HG02642 (cell line): ENCODE data around the gene RIMS4.
"Not testable (repeated sequence)": the region's sequence is repeated elsewhere in the genome, so short reads cannot be mapped to it uniquely, and the experiment has no call there.

Source experiments
- ATAC-seq: cut with Tn5 transposase; IDR thresholded peaks from one replicate; pipeline ENCODE4 v1.9.1; 2021; ENCODE audit warnings: mild to moderate bottlenecking; ENCODE audit not compliant: unreplicated experiment, poor library complexity

Gene RIMS4

DNA sequence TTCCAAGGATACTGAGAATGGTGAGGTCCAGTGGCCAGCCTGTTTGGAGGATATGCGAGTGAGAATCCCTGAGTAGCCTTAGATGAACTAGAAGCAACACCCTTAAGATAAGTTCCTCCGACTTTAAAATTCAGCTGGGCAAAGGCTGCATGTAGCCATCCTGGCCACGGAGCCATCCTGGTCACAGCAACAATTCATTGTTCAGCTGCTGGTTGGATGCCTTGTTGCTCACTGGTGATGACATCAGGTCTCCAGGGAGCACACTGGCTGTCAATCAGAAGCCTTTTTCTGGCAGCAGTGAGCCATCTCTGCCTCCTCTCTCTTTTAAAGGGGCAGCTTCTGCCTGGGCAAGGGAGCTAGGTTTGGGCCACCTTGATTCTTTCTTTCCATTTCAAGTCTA, 22.4 kb upstream of the RIMS4 start:
- no peak for ATAC-seq

DNA sequence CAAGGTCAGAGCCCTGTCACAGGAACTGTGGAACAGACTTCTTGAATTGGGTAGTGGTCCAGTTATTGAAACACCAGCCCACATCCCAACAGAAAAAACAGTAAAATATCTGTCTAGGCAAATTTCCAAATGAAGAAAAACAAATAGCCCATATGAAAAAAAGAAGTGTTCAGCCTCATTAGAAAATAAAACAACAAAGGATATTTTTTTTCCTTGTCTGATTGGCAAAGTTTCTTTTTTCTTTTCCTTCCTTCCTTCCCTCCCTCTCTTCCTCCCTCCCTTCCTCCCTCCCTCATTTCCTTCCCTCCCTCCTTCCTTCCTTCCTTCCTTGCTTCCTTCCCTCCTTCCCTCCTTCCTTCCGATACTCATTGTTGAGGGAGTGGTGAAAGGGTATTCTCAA, 20.6 kb upstream of the RIMS4 start:
- no peak for ATAC-seq

DNA sequence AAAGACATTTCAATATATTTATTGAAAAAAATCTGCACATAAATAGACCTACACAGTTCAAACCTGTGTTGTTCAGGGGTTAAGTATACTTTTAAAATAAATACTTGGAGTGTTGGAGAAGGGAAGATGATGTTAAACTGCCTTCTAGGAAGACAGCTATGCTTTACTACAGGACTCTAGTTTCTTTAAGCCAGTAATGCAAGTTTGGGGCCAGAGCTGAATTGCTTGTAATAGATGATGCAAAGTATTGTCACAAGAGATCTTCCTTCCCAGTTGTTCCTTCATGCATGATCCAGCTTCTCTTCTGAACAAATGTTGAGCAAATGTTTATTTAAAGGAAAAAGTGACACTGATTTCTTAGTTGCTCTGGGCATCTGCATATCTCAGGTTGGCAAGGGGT, 20.2 kb upstream of the RIMS4 start:
- ATAC-seq = no peak

DNA sequence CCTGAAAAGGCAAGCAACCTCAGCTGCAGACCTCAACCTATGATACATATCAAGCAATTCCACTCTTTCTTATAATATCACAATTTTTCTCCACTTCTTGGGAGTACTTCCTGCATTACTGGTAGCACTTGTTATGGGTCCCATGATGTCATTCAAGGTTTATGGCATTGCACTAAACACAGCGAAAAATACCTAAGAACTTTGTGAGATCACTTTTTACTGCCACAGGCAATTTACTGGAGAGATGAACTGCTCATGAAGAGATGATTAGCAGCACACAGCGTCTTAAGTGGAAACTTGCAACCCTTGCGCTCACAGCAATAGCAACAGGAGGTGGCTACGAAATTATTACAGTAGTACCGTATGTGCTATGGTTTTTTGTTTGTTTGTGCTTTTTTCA, 19.3 kb upstream of the RIMS4 start:
- ATAC-seq = no peak

DNA sequence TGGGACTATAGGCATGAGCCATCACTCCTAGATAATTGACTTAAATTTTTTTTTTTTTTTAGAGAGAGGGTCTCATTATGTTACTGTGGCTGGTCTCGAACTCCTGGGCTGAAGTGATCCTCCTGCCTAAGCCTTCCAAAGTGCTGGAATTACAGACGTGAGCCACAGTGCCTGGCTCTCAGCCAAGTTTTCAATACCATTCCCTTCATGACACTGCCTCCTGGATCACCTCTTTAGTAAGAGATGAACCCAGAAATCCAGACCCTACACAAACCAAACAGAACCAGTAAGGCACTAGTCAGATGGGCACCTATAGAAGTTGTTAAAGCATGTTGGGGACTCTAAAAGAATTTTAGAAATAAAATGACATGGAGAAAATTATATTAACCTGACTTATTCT, 18.3 kb upstream of the RIMS4 start:
- ATAC-seq = no peak

DNA sequence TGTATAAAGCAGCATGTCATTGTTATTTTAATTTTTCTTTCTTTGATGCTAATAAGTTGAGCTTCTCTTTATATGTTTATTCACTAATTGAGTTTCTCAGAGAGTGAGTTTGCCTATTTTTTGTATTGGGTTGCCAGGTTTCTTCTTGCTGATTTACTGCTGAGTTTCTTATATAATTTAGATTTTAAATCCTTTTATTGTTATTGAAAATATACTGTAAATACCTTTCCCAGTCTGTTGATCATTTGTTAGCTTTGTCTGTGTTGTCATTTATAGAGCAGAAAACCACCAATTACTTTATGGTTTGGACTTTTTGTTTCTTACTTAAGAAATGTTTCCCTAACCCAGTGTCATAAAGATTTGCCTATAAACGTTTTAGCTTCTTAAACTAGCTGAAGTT, 17.1 kb upstream of the RIMS4 start:
- ATAC-seq = no peak

DNA sequence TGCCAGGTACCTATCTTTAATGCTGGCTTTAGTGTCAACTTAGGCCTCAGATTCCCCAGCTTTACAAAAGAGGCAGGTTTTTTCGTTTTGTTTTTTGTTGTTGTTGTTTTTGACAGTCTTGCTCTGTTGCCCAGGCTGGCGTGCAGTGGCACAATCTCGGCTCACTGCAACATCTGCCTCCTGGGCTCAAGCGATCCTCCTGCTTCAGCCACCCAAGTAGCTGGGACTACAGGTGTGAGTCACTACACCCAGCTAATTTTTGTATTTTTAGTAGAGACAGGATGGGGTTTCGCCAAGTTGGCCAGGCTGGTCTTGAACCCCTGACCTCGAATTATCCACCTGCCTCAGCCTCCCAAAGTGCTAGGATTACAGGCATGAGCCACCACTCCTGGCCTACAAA, 11.2 kb upstream of the RIMS4 start:
- ATAC-seq = not testable (repeated sequence)

DNA sequence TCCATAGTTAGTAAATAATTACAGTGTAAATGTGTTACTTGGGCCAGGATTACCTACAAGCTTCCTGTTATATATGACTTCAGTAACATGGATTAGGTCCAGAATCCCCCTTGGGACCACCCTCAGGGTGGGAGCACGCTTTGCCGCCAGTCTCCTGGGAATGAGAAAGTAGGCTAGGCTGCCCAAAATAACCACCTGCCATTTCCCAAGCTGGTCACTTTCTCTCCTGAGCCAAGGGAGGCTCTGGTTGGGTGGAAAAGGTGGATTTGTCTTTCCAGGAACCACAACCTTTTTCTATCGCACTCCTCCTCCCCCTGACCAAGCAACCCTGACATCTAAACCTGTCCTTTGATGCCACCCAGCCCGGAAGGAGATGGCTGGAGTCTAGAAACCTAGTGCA, 9.6 kb upstream of the RIMS4 start:
- no peak for ATAC-seq

DNA sequence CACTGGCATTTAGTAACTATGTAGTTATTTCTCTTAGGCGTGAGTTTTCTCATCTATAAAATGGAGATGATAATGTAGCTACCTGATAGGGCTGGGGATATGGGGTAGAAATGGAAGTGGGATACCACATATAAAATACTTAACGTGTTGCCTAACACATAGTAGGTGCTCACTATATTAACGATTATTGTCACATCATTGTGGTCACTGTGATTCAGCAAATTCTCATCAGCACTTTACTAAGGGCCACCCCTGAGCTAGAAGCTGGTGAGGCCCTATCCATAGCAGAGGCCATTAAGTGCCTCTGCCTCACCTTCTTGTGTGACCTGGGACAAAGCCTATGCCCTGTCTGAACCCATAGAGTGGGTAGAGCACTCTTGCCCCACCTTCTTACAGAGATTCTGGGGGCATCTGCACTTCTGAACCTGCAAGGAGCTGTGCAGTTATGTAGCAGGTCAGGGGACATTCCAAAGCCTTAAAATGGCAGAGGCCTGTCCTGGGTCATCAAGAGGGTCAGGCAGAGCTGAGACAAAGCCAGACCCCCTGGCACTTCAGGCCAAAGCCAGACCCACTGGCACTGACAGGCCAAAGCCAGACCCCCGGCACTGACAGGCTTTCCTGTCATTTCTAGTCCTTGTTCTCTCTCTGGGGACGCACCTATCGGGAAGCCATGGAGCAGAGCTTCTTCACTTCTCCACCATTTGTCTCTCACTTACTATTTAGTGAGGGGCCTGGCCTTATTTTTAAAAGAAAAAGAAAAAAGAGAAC, 7.0 kb upstream of the RIMS4 start:
- no peak for ATAC-seq

DNA sequence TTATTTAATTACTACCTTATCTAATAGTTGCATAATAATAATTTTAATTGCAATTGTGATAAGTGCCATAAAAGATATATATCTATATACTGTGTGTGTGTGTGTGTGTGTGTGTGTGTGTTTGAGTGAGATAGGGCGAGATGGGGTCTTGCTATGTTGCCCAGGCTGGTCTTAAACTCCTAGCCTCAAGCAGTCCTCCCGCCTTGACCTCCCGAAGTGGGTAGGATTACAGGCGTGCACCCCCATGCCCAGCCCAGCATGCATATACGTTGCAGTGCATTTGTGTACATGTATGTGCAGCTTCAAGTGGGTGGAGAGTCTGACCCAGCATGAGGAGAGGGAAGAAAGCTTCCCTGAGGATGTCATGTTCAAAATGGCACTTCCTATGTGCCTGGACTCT, 4.6 kb upstream of the RIMS4 start:
- no peak for ATAC-seq

DNA sequence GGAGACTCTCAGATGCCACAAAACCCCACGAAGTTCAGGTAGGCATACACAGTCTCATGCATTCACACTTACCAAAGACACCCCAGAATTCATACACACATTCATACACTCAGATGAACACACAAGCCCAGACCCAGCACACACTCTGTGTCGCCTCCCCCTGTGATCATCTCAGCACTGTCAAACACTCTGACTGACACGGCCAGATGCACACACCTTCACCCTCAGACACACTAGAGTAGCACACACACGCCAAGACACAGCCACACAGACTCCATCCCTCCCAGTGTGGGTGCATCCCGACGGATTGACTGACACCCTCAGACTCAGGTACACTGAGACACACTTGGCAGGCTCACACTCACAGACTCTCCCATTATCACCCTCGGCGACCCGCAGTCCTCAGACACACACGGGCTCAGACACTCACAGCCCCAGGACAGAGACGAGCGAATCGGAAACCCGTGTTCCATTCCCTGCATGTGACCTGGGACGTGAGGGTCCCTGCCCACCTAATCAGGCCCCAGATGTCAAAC, 872 bp upstream of the RIMS4 start:
- ATAC-seq = no peak

DNA sequence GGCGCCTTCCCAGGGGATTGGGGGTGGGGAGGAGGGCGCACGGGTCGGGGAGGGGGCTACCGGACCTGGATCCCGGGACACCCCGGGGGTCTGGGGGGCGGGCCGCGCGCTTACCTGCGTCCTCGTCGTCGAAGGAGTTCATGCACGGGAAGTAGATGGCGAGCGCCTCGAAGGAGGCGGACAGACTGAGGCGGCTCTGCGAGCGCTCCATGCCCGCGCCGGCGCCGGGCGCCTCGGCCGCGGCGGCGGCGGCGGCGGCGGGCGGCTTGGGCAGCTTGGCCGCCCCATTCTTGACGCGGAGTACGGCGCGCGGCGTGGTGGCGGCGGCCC, 320 bp downstream of the RIMS4 start:
- no peak for ATAC-seq

DNA sequence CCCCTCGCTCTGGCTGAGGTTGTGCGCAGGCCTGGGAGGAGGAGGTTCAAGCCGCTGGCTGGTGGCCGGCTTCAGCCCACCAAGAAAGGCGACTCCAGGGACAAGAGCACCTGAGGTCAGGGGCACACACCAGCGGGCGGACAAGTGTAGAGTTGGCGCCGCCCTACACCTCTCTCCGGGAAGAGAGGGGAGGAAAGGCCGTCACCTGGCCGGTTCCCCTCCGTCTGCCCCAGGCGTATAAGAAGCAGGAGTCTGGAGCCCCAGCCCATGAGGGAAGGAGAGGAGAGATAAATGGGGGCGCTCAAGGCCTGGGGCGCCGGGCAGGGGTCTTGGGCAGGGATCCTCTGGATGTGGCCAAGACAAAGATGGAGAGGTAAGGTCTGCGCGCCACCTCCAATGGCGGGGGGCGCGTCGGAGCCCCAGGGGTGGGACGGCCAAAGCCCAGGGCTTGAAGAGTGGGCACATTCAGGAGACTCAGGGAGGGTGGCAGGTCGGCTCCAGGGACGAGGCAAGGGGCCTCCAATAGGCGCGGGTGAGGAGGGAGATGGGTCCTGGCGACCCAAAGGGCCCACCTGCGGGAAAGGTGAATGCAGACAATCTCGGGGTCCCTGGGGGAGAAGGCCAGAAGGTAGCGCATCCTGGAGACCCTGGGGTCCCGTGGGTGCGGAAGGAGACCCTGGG, 826 bp downstream of the RIMS4 start:
- no peak for ATAC-seq

DNA sequence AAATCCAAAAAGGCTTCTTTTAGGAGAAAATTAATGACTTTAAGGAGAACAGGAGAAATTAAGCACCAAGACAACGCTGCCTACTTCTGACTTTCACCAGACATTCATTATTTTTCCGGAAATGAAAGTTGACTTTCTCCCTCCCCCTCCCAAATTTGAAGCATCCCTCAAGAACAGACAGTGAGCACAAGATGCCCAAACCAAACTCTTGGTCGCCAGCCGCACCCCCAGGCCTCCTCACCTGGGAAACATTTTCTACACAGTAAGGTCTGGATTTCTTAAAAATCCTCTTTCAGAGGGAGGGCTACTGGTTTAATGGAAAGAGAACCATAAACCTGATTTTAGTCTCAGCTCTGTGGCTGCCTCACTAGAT, 2.7 kb downstream of the RIMS4 start:
- no peak for ATAC-seq

DNA sequence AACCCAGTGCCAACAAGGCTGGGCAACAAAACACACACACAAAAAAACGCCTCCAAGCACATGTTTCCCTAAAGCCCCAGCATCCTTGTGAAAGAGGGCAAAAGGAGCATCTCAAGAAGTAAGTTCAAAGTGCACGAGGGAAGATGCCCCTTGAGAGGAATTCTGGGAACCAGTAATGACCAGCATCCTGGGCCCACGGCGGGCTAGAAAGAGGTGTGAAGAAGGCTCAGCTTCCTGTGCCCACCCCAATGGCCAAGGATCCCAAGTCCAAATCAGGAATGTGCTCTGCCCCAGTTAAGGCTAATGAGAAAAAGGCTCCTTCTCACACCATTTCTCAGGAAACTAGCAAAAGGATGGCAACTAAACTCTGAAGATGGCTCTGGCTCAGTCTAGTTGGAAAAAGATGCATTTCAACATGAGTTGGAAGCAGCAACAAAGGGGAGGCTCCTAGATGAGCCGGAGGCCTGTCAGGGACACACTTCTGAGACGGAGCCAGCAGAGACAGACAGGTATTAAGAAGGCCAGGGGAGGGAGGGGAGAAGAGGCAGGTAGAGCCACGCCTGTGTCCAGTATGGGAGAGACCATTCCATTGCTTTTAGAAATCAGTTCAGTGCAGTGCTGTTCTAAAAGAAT, 3.2 kb downstream of the RIMS4 start:
- no peak for ATAC-seq

DNA sequence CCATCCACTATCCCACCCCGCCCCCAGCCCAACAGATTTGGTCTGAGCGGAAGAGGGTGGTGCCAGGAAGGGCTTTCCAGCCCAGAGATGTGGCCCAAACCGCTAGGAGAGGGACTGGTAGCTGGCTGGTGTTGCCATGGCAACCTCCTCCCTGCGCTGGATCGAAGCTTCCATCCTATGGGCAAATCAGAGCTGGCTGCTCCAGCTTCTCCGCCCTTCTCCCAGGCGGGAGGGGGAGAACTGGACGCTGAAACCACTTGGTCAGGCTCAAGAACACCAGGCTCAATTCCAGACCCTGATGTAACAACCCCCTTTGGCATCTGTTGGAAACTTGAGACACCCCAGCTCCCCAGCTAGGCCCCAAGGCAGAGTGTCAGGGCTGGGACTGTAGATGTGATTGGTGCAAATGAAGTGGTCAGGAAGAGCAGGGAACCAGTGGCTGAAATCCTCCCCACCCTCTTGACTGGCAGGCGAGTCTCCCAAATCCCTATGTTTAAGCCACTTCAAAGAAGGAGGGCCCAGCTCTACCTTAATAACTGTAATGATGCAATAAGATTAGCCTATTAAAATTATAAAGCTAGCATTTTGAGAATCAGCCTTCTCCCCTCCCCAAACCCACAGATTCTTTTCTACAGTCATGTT, 4.2 kb downstream of the RIMS4 start:
- no peak for ATAC-seq

DNA sequence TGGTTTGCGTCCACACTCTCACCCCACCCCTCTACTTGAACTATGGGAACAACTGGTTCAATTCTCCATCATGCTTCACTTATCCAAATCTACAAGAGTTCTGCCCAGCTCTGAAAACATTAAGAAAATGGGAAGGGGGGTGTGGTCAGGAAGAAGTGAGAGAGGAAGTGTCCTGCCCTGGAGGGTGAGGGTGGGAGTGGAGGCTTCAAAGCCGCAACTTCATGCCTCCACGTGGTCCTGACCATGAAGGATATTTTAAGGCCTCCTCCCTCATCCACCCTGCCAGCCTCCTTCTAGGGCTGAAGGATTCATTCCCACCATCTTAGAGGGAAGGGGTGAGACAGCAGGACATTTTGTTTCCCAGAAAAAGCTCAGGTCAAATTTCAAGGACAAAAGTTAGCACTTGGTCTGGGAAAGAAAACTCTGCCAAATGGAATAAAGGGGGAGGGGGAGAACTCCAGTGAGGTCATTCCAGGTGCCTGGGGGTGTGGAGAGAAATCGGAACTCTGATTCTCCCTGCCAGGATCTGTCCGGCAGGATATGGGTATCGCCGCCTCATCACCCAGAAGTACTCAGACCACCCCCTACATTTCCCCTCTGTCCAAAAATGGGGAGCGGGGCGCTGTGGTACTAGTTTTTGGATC, 4.9 kb downstream of the RIMS4 start:
- no peak for ATAC-seq

DNA sequence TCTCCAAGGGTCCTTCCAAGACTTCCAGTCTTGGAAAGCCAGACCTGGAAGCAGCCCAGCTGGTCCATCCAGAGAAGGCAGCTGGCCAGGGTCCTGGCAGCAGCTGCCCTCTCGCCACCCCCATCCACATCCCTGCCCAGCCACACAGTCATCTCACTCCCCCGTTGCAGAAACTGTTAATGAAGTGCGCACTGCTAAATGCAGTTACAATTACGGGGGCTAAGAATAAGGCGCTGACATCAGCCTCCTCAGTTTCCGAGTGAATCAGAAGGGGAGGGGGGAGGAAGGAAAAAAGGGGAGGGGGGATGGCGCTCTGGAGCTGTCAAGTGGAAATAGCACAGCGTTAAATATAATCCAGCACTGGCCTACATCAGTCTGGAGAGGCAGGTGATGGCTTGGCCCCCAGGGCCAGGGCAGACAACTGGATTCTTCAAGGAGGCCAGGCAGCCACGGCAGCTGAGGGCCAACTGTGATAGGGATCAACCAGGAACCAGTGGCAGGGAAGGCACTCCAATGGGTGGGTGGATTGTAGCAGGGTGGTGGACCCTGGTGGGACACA, 6.9 kb downstream of the RIMS4 start:
- ATAC-seq = no peak

DNA sequence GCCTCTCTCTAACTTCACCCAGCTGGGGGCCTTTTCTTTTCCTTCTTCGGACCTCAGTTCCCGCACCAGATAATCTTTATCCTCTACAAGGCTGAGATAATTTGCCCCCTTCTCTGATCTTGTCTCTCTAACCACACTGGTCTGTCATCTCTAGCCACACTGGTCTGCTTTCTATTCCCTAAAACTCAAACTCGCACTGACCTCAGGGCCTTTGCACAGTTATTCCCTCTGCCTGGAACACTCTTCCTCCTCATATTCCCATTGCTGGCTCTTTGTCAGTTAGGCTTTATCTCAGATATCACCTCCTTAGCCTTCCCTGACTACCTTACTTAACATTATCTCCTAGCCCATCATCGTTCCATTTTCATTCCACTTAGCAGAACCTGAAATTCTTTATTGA, 7.6 kb downstream of the RIMS4 start:
- no peak for ATAC-seq

DNA sequence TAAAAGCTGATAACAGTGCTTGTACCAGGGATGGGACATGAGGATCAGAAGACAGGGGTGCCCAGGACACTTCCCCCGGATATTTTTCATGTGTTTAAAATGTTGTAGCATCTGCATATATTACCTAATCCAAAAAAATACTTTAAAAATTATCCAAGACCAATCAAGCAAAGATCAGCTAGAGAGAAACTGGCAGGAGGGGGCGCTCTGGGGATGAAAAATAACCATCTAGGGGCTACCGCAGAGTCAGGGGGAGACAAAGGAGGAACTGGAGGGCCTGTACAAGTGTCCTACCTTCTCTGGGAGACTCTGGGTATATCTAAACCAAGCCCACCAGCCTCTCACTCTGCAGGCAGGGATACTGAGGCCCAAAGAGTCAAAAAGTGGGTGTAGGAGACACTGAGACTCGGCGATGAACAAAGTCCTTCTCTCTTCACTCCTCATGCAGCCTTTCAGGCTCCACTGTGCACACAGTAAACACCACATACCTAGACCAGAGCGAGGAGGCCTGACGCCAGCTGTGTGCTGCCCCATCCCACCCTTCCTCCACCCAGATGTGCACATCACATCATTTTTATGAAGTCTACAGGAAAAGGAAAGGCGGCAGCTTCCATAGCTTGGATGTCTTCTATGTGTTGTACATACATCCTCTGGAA, 9.8 kb downstream of the RIMS4 start:
- no peak for ATAC-seq
